IgD-negative memory B cell (primary cell): Measurements from ENCODE around the gene CFAP73. TPM values are rescaled to one million over a fixed set of nuclear protein-coding genes. Genes with fewer than 3 reads are reported as not detected.
A peak's percentile ranks its signal among the peaks of the same experiment; 100 is the strongest.

Experiments used
- H3K27ac Mint-ChIP-seq, 3 donors: one replicate each; pipeline ENCODE4 v1.8.0; 2020 to 2022; ENCODE audit warnings: mild to moderate bottlenecking in 3 of 3, mixed read lengths in 3 of 3, moderate library complexity in 1 of 3
- H3K27me3 Mint-ChIP-seq: one replicate; pipeline ENCODE4 v1.8.0; 2021; ENCODE audit warnings: mixed read lengths
- H3K36me3 Mint-ChIP-seq: one replicate; pipeline ENCODE4 v1.8.0; 2020; ENCODE audit warnings: mild to moderate bottlenecking, mixed read lengths
- H3K4me1 Mint-ChIP-seq, 3 donors: one replicate each; pipeline ENCODE4 v1.8.0; 2020 to 2022; ENCODE audit warnings: mixed read lengths in 3 of 3, mild to moderate bottlenecking in 1 of 3
- H3K4me3 Mint-ChIP-seq, 4 donors: one replicate each; pipeline ENCODE4 v1.8.0; 2020 to 2022; ENCODE audit warnings: mild to moderate bottlenecking in 4 of 4, mixed read lengths in 4 of 4, moderate library complexity in 3 of 4
- H3K9me3 Mint-ChIP-seq, 3 donors: one replicate each; pipeline ENCODE4 v1.8.0; 2020 to 2021; ENCODE audit warnings: mixed read lengths in 3 of 3, mild to moderate bottlenecking in 1 of 3
- polyA plus RNA-seq: library from polyadenylated mRNA; unstranded; fragments of 300-500 nt; fragmentation: Illumina TruSeq; gene quantifications from one replicate; pipeline ENCODE4 v1.2.3, GENCODE V29; 2021

CFAP73 gene
- polyA plus RNA-seq, 1 donor from 2014 or later, result not detected

GRCh38 chr12:113143959-113144358, 5.6 kb upstream of the CFAP73 start:
- Mint-ChIP-seq H3K4me3 (no peak overlapping the region), H3K36me3 (no peaks in the 10 kb centered on the region), H3K4me1 (peaks cover 3 to 9% (median 7%) of the 10 kb centered on the region in 3 donors), H3K27ac (no peak overlapping the region), H3K27me3 (no peaks in the 10 kb centered on the region), H3K9me3 (peaks cover 0 to 6% (median 5%) of the 10 kb centered on the region in 3 donors)

- Mint-ChIP-seq H3K36me3 (no peaks in the 10 kb centered on the region), H3K27ac (no peak overlapping the region), H3K27me3 (peaks cover under 1% of the 10 kb centered on the region), H3K4me3 (no peak overlapping the region), H3K4me1 (peaks cover 3 to 9% (median 7%) of the 10 kb centered on the region in 3 donors), H3K9me3 (peaks cover 0 to 6% (median 5%) of the 10 kb centered on the region in 3 donors)
Measured at GRCh38 chr12:113144806-113145205, 4.7 kb upstream of the CFAP73 start.

DNA sequence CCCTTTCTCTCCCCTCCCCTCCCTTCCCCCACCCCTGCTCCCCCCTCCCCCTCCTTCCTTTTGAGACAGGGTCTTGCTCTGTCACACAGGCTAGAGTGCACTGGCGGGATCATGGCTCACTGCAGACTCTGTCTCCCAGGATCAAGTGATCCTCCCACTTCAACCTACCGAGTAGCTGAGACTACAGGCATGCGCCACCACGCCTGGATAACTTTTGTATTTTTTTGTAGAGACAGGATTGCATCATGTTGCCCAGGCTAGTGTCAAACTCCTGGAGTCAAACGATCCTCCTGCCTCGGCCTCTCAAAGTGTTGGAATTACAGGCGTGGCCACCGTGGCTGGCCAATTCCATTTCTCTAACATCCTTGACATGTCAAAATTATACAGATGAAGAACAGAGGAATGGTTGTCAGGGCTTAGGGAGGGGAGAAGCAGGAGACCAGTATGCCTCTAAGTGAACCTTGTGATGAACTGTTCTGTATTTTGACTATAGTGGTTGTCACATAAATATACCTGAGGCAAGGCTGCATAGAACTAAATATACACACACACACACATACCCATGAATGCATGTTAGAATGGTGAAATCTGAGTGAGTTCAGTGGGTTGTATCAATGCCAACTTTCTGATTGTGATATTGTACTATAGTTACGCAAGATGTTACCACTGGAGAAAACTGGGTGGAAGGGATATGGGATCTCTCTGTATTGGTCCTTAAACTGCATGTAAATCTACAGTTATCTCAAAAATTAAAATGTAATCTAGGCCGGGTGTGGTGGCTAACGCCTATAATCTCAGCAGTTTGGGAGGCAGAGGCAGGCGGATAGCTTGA, 3.6 kb upstream of the CFAP73 start:
- H3K27me3 Mint-ChIP-seq, result peaks cover 3% of the 10 kb centered on the region
- no peak overlapping the region for H3K27ac Mint-ChIP-seq
- H3K9me3 Mint-ChIP-seq, result peaks cover 0 to 6% (median 5%) of the 10 kb centered on the region in 3 donors
- H3K4me1 Mint-ChIP-seq, result peaks cover 3 to 7% (median 5%) of the 10 kb centered on the region in 3 donors
- no peaks in the 10 kb centered on the region for H3K36me3 Mint-ChIP-seq
- H3K4me3 Mint-ChIP-seq, result no peak overlapping the region

DNA sequence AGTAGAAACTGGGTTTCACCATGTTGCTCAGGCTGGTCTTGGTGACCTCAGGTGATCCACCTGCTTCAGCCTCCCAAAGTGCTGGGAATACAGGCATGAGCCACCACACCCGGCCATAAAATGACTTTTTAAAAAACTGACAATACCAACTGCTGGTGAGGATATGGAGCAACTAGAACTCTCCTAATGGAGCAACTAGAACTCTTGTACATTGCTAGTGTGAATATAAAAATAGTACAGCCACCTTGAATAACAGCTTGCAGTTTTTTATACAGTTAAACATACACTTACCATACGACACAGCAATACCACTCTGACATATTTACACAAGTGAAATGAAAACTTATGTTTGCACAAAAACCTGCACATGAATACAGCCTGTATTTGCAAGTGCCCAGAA, 2.5 kb upstream of the CFAP73 start:
- H3K4me3 Mint-ChIP-seq, result no peak overlapping the region
- peaks cover 5% of the 10 kb centered on the region for H3K27me3 Mint-ChIP-seq
- no peaks in the 10 kb centered on the region for H3K36me3 Mint-ChIP-seq
- H3K4me1 Mint-ChIP-seq, result peaks cover 3 to 7% (median 5%) of the 10 kb centered on the region in 3 donors
- H3K27ac Mint-ChIP-seq, result peak overlapping the region in 1 of 3 donors; percentile 19
- H3K9me3 Mint-ChIP-seq, result peaks cover 0 to 6% (median 5%) of the 10 kb centered on the region in 3 donors

GRCh38 chr12:113151655-113152054, 2.1 kb downstream of the CFAP73 start:
- peaks cover under 1 to 9% (median 6%) of the 10 kb centered on the region in 3 donors for H3K4me1 Mint-ChIP-seq
- peak overlapping the region in 1 of 4 donors; percentile 55 for H3K4me3 Mint-ChIP-seq
- H3K27ac Mint-ChIP-seq, result no peak overlapping the region
- peaks cover 0 to 6% (median 5%) of the 10 kb centered on the region in 3 donors for H3K9me3 Mint-ChIP-seq
- peaks cover 17% of the 10 kb centered on the region for H3K27me3 Mint-ChIP-seq
- H3K36me3 Mint-ChIP-seq, result peaks cover under 1% of the 10 kb centered on the region

GRCh38 chr12:113152196-113152834, 2.8 kb downstream of the CFAP73 start:
- Mint-ChIP-seq H3K4me1 (peaks cover 5 to 9% (median 6%) of the 10 kb centered on the region in 3 donors), H3K27ac (no peak overlapping the region), H3K4me3 (peak overlapping the region; percentile 34 to 92 (median 79)), H3K36me3 (peaks cover 2% of the 10 kb centered on the region), H3K27me3 (peaks cover 17% of the 10 kb centered on the region), H3K9me3 (peaks cover 0 to 3% (median 2%) of the 10 kb centered on the region in 3 donors)

GRCh38 chr12:113152835-113153814, 3.6 kb downstream of the CFAP73 start:
- peaks cover 5 to 9% (median 6%) of the 10 kb centered on the region in 3 donors for H3K4me1 Mint-ChIP-seq
- peaks cover 2% of the 10 kb centered on the region for H3K36me3 Mint-ChIP-seq
- H3K27me3 Mint-ChIP-seq, result peaks cover 17% of the 10 kb centered on the region
- H3K4me3 Mint-ChIP-seq, result peak overlapping the region; percentile 34 to 92 (median 79)
- no peak overlapping the region for H3K27ac Mint-ChIP-seq
- no peaks in the 10 kb centered on the region for H3K9me3 Mint-ChIP-seq

GRCh38 chr12:113154351-113154973, 4.9 kb downstream of the CFAP73 start:
- peaks cover 5 to 9% (median 6%) of the 10 kb centered on the region in 3 donors for H3K4me1 Mint-ChIP-seq
- H3K4me3 Mint-ChIP-seq, result peak overlapping the region in 3 of 4 donors; percentile 40 to 92 (median 83)
- no peaks in the 10 kb centered on the region for H3K9me3 Mint-ChIP-seq
- peaks cover 2% of the 10 kb centered on the region for H3K36me3 Mint-ChIP-seq
- H3K27me3 Mint-ChIP-seq, result peaks cover 17% of the 10 kb centered on the region
- peak overlapping the region in 1 of 3 donors; percentile 57 for H3K27ac Mint-ChIP-seq

- peak overlapping the region in 2 of 4 donors; percentile 8 to 17 for H3K4me3 Mint-ChIP-seq
- H3K9me3 Mint-ChIP-seq, result no peaks in the 10 kb centered on the region
- peaks cover 14% of the 10 kb centered on the region for H3K27me3 Mint-ChIP-seq
- no peak overlapping the region for H3K27ac Mint-ChIP-seq
- peaks cover 5 to 9% (median 6%) of the 10 kb centered on the region in 3 donors for H3K4me1 Mint-ChIP-seq
- peaks cover 2% of the 10 kb centered on the region for H3K36me3 Mint-ChIP-seq
Measured at GRCh38 chr12:113155060-113155459, 5.5 kb downstream of the CFAP73 start.

GRCh38 chr12:113155646-113156045, 6.1 kb downstream of the CFAP73 start:
- peaks cover 5 to 9% (median 6%) of the 10 kb centered on the region in 3 donors for H3K4me1 Mint-ChIP-seq
- H3K9me3 Mint-ChIP-seq, result no peaks in the 10 kb centered on the region
- H3K27ac Mint-ChIP-seq, result no peak overlapping the region
- peaks cover 14% of the 10 kb centered on the region for H3K27me3 Mint-ChIP-seq
- peaks cover 2% of the 10 kb centered on the region for H3K36me3 Mint-ChIP-seq
- peak overlapping the region in 2 of 4 donors; percentile 17 to 22 for H3K4me3 Mint-ChIP-seq

DNA sequence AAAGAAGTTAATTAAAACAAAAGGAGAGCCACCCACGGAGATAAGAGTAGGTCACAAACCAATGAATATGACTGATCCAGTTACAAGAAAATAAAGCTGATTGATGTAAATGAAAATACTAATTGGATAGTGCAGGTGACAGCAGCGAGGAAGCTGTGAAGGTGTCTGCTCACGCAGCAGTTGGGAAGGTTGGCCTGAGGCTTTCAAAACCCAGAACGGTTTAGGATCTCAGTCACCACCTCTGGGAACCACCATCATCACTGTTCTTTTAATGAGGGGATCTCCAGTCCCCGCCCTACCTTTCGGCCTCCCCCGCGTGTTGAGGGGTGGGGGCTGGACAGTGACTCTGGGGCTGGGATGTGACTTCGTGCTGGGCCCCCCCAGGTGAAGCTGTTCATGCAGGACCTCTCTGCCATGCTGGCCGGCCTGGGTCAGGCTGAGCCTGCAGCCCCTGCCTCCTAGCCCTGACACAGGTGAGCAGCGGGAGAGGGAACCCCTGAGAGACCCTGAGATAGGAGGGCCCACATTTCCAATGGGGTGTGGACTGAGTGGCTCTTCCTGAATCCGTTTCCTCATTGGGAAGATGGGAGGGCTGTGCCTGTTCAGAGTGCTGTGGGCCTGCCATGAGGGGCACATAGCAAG, 7.8 kb downstream of the CFAP73 start:
- H3K27ac Mint-ChIP-seq, result peak overlapping the region in 1 of 3 donors; percentile 64
- peaks cover 2% of the 10 kb centered on the region for H3K36me3 Mint-ChIP-seq
- peaks cover 8% of the 10 kb centered on the region for H3K27me3 Mint-ChIP-seq
- H3K9me3 Mint-ChIP-seq, result no peaks in the 10 kb centered on the region
- peaks cover 5 to 7% (median 6%) of the 10 kb centered on the region in 3 donors for H3K4me1 Mint-ChIP-seq
- no peak overlapping the region for H3K4me3 Mint-ChIP-seq

- H3K4me3 Mint-ChIP-seq, result no peak overlapping the region
- no peak overlapping the region for H3K27ac Mint-ChIP-seq
- no peaks in the 10 kb centered on the region for H3K9me3 Mint-ChIP-seq
- peaks cover 5% of the 10 kb centered on the region for H3K27me3 Mint-ChIP-seq
- peaks cover 4 to 5% (median 5%) of the 10 kb centered on the region in 3 donors for H3K4me1 Mint-ChIP-seq
- H3K36me3 Mint-ChIP-seq, result peaks cover 2% of the 10 kb centered on the region
Measured at GRCh38 chr12:113158439-113159203, 9.1 kb downstream of the CFAP73 start.

- Mint-ChIP-seq H3K4me3 (peak overlapping the region in 1 of 4 donors; percentile 33), H3K9me3 (no peaks in the 10 kb centered on the region), H3K36me3 (peaks cover 2% of the 10 kb centered on the region), H3K27ac (peak overlapping the region in 1 of 3 donors; percentile 23), H3K4me1 (peaks cover 0 to 5% (median 0%) of the 10 kb centered on the region in 3 donors), H3K27me3 (no peaks in the 10 kb centered on the region)
Measured at GRCh38 chr12:113159937-113160336, 10.4 kb downstream of the CFAP73 start.
